ENCODE results near the gene CATSPERD.
"Not testable (repeated sequence)": the region's sequence is repeated elsewhere in the genome, so short reads cannot be mapped to it uniquely, and the experiment has no call there.

Gene CATSPERD

DNA sequence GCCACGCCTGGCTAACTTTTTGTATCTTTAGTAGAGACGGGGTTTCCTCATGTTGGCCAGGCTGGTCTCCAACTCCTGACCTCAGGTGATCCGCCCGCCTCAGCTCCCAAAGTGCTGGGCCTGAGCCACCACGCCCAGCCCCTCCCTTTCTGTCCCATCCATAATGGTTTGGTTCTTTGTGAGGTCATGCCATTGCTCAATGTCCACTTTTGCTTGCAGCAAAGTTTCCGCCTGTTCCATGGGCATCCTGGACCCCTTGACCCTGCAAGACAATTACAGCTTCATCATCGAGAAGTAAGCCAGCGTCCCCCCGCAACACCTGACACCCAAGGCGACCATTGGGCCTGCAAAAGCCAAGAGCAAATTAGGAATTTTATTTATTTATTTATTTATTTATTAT is 47.5 kb downstream of the CATSPERD start:
- DNase-seq (ENCODE audit: low spot score), result no peak
- in situ Hi-C loops (cut with MboI; ENCODE audit: low sequenced_read_pairs, unreplicated experiment), result no loop called here
- TF ChIP-seq, protein P1, sequence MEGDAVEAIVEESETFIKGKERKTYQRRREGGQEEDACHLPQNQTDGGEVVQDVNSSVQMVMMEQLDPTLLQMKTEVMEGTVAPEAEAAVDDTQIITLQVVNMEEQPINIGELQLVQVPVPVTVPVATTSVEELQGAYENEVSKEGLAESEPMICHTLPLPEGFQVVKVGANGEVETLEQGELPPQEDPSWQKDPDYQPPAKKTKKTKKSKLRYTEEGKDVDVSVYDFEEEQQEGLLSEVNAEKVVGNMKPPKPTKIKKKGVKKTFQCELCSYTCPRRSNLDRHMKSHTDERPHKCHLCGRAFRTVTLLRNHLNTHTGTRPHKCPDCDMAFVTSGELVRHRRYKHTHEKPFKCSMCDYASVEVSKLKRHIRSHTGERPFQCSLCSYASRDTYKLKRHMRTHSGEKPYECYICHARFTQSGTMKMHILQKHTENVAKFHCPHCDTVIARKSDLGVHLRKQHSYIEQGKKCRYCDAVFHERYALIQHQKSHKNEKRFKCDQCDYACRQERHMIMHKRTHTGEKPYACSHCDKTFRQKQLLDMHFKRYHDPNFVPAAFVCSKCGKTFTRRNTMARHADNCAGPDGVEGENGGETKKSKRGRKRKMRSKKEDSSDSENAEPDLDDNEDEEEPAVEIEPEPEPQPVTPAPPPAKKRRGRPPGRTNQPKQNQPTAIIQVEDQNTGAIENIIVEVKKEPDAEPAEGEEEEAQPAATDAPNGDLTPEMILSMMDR (IDR thresholded peaks at IDR 0.05; ENCODE audit: borderline replicate concordance, control extremely low read depth, extremely low read depth, insufficient read depth, missing control alignments), result no peak

DNA sequence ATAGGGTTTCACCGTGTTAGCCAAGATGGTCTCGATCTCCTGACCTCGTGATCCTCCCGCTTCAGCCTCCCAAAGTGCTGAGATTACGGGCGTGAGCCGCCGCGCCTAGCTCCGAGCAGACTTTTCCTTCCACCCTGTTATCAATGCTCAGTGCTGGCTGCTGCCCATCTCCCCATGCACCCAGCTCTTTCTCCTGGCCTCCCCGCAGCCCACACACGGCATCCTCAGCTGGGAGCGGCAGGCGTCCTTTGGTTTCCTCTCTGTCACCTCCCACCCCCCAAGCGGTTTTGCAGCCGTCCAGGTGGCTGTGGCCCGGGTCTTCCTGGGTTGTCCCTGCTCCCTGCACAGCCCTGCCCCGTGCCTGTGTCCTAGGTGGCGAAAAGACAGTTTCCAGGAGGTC is 52.0 kb downstream of the CATSPERD start:
- TF ChIP-seq, protein P1 (IDR thresholded peaks at IDR 0.05; ENCODE audit: borderline replicate concordance, control extremely low read depth, extremely low read depth, insufficient read depth, missing control alignments), result no peak
- no peak for DNase-seq (ENCODE audit: low spot score)
- in situ Hi-C loops (cut with MboI; ENCODE audit: low sequenced_read_pairs, unreplicated experiment), result no loop called here

DNA sequence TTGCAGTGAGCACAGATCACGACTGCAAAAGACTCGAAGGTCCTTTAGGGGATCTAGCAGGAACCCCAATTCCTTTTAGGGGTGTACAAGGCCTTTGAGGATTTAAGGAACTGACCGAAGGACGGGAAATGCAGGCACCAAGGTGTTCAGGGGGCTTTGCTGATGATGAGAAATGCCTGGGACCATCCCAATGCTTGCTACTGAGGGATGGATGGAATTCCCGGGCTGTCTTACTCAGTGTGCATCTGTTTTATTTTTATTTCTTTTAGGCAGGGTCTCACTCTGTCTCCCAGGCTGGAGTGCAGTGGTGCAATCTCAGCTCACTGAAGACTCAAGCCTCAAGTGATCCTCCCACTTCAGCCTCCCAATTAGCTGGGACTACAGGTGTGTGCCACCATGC is 52.8 kb downstream of the CATSPERD start:
- in situ Hi-C loops (cut with MboI; ENCODE audit: low sequenced_read_pairs, unreplicated experiment), result no loop called here
- no peak for DNase-seq (ENCODE audit: low spot score)
- TF ChIP-seq, protein P1 (IDR thresholded peaks at IDR 0.05; ENCODE audit: borderline replicate concordance, control extremely low read depth, extremely low read depth, insufficient read depth, missing control alignments), result no peak

DNA sequence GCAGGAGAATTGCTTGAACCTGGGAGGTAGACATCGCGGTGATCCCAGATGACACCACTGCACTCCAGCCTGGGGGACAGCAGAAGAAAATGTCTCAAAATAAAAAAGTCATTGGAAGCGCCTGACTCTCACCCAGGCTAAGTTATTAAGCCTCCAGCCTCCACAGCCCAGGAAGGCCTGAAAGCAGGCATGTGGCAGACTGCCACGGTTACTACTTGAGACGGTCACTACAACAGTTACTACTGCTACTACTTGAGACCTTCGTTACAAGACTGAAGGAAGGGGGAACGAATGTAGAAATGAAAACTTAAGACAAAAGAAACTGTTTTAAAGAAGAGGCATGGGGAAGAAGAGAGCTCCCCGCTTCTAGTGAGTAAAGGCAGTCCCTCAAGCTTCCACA is 54.5 kb downstream of the CATSPERD start:
- in situ Hi-C loops (cut with MboI; ENCODE audit: low sequenced_read_pairs, unreplicated experiment), result no loop called here
- no peak for DNase-seq (ENCODE audit: low spot score)
- TF ChIP-seq, protein P1 (IDR thresholded peaks at IDR 0.05; ENCODE audit: borderline replicate concordance, control extremely low read depth, extremely low read depth, insufficient read depth, missing control alignments), result no peak

DNA sequence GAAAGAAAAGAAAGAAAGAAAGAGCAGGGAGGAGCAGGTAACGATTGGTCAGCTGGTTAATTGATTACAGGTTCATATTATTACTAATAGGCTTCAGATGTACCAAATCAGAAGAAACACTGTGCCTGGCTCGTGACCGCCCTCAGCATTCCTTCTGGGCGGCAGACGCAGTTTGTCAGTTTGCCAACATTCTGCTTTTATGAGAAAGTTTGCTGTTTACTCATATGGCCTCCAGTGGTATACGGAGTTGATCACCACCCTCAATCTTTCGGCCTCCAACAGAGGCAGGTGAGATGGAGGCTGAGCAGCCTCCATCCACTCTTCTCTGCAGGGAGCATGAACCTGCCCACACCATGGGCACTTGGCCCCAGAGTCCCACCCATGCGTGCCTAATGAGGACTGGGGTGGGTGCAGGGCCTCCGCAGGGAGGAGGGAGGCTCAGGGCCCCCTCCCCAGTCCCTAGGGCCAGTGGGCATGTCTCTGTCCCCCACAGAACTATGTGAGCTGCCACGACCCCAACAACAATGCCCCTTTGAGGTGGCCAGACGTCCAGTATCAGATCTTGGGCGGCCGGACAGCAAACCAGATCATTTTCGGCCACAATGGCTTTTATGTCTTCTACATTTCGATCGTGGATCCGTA is 55.4 kb downstream of the CATSPERD start:
- TF ChIP-seq, protein P1 (IDR thresholded peaks at IDR 0.05; ENCODE audit: borderline replicate concordance, control extremely low read depth, extremely low read depth, insufficient read depth, missing control alignments), result no peak
- DNase-seq (ENCODE audit: low spot score), result no peak
- in situ Hi-C loops (cut with MboI; ENCODE audit: low sequenced_read_pairs, unreplicated experiment), result no loop called here

DNA sequence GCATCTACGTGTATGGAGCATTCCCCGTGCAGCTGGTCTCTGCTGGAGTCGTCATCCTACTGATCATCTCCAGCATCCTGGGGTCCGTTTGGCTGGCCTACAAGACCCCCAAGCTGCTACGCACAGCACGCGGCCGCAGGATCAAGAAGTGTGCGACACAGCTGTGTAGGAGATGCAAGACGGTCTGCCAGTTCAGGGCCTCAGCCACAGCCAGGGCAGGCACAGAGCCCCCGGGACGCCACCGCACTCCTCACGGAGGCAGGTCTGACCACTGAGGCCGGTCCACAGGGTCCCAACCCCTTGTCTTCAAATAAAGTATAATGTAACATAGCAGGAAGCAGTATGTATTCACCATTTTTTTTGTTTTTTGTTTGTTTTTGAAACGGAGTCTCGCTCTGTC is 58.0 kb downstream of the CATSPERD start:
- no peak for DNase-seq (ENCODE audit: low spot score)
- in situ Hi-C loops (cut with MboI; ENCODE audit: low sequenced_read_pairs, unreplicated experiment), result no loop called here
- TF ChIP-seq, protein P1 (IDR thresholded peaks at IDR 0.05; ENCODE audit: borderline replicate concordance, control extremely low read depth, extremely low read depth, insufficient read depth, missing control alignments), result no peak

DNA sequence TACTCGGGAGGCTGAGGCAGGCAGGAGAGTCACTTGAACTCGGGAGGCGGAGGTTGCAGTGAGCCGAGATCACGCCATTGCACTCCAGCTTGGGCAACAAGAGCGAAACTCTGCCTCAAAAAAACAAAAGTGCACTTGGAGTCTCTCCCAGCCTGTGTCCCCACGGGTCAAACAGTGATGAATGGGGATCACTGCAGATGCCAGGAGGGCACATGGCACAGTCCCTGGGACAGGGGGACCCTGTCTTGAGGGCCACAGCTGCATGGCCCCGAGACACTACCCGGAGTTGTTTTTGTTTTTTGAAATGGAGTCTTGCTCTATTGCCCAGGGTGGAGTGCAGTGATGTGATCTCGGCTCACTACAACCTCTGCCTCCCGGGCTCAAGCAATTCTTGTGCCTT is 60.5 kb downstream of the CATSPERD start:
- in situ Hi-C loops (cut with MboI; ENCODE audit: low sequenced_read_pairs, unreplicated experiment); DNase-seq (ENCODE audit: low spot score): not testable (repeated sequence)

Data from GM13976 (cell line).